GM12874 (cell line): Measurements from ENCODE around the gene TNFAIP1.

ENCODE experiments used
- TF ChIP-seq, protein P1 (sequence below): IDR thresholded peaks from 2 replicates; pipeline ENCODE4 v1.5.1; 2011; ENCODE audit warnings: low read depth, mild to moderate bottlenecking, control low read depth, low read length, moderate library complexity; ENCODE audit not compliant: insufficient read depth

Gene TNFAIP1

DNA sequence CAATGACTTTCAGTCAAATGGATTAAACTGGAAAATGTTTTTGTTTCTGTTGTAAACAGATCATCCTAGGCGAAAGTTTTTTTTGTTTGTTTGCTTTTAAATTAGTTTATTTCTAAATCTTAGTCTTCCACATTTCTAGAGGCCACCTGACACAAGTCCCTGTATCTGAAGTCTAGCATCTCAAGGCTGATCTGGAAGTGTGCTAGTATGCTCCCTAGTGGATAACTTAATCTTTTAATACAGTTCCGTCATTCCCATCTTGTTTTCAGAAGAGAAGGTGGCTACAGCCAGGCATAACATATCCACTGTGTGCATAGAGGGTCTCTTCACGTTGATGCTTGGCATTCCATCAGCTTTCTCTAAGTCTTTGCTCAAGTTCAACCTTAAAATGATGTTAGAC, 7.9 kb upstream of the TNFAIP1 start:
- TF ChIP-seq, protein P1, sequence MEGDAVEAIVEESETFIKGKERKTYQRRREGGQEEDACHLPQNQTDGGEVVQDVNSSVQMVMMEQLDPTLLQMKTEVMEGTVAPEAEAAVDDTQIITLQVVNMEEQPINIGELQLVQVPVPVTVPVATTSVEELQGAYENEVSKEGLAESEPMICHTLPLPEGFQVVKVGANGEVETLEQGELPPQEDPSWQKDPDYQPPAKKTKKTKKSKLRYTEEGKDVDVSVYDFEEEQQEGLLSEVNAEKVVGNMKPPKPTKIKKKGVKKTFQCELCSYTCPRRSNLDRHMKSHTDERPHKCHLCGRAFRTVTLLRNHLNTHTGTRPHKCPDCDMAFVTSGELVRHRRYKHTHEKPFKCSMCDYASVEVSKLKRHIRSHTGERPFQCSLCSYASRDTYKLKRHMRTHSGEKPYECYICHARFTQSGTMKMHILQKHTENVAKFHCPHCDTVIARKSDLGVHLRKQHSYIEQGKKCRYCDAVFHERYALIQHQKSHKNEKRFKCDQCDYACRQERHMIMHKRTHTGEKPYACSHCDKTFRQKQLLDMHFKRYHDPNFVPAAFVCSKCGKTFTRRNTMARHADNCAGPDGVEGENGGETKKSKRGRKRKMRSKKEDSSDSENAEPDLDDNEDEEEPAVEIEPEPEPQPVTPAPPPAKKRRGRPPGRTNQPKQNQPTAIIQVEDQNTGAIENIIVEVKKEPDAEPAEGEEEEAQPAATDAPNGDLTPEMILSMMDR, result no peak

DNA sequence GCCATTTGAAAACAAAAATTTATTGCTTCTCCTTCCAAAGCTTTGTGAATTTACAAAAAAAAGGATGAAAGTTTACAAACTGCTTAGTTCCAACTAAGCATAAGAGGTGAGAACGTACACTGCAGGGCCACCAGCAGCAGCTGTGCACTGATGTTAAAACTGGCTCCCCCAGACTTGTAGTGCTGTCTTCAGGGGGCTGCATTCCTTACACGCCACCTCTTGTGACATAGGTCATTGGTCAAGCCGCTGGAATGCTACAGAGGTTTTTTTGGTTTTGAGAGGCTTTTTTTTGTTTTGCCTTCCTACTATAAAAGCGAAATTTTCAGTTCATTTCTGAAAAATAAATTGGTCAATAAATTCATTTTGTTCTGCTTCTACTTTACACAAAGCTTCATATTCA, 7.2 kb upstream of the TNFAIP1 start:
- TF ChIP-seq, protein P1, result no peak

DNA sequence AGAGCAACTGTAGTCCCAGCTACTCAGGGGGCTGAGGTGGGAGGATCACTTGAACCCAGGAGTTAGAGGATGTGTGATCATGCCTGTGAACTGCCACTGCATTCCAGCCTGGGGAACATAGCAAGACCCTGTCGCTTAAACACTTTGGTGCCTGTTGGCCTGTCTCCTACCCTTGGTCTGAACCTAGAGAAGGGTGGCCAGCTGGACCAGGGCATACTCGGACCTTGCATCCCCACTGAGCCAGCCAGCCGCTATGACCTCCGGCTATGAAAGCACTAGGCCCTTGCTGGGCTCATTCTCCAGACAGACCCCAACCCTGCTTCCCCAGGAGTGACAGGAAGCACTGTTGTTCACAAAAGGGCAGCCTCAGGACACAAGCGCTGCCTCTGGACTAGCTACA, 4.9 kb upstream of the TNFAIP1 start:
- TF ChIP-seq, protein P1, result no peak

DNA sequence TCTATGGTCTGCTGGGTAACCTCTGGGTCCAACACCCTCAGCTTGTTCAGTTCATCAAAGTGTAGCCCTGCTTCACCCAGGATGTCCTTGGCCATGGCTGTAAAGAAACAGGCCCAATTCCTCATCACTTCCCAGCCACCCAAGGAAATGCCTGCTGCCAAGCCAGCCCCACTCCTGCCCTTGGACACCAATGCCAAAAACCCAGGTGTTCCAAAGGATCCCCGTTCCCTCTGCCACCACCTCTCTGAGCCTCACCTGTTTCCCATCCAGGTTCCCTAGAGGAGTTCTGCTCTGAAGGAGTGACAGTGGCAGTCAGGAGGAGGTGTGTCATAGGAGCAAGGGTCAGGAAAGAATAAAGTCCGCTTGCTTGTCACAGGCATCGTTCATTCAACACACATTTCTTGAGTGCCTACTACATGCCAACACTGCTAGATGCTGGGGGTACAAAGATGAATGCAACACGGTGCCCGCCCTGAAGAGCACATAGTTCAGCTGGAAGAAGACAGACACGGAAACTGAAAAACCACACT, 3.6 kb upstream of the TNFAIP1 start:
- TF ChIP-seq, protein P1, result no peak

DNA sequence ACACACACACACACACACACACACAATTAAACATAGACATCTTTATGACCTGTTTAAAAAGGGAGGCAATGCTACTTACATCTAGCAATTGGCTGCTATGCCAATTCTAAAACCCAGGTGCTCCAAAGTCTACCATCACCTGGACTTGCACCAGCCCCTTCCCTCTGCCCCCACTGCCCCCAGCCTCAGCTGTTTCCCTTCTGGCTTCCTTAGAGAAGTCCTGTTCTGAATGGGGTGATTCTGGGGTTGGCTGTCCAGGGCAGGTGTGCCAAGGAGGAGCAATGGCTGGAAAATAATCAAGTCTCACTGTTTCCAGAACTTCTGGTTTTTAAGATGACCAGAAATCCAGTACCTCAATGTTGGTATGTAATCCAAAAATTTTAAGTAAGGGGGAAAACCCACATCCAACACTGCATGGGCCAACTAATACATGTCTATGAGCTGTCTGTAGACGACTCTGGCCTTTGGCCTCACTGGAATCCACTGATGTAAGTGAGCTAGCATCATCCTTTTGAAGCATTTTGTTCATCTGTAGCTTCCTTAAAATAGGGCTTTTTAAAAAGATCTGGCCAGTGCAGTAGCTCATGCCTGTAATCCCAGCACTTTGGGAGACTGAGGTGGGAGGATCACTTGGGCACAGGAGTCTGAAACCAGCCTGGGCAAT, 2.3 kb upstream of the TNFAIP1 start:
- TF ChIP-seq, protein P1, result no peak

DNA sequence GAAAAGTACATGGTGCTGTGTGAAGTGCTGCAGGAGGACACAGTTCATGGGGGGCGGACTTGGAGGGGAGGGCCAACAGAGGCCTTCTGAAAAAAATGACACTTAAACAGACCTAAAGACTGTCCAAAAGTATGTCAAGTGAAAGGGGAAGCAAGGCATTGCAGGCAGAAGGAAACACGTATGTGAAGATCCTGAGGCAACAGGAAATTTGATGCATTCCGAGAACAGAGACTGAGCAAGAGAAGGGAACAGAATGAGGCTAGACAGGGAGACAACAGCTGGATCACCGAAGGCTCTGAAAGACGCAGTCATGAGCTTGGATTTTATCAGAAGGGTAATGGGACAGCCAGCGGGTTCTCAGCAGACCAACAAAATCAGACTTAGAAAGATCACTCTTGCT, 1.4 kb upstream of the TNFAIP1 start:
- TF ChIP-seq, protein P1, result no peak

DNA sequence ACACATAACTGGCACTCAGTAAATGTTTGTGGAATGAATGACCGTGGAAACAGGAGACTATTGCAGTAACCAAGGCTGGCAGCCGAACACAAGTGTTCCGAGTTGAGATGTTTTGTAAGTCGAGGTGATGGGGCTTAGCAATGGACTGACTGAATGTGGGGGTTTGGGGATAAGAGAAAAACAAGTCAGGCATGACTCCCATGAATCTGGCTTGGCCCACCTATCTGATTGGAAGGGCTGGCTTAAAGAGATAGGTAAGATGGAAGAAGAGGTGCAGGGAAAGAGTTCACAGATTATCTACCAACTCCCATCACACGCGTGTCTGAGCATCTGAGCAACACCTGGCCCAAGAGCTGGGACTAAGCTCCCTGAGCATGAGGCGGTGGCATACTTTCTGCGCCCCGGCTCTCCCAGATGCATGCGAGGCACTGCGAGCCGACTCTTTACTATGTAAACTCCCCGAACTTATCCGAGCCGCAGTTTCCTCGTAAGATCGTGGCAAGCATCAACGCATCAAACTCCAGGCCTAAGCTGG, 828 bp upstream of the TNFAIP1 start:
- TF ChIP-seq, protein P1, result no peak
